Effector memory CD8-positive, alpha-beta T cell (primary cell): Measurements from ENCODE around the gene DPM3.
"Not testable (repeated sequence)": the region's sequence is repeated elsewhere in the genome, so short reads cannot be mapped to it uniquely, and the experiment has no call there.

Source experiments
- ATAC-seq: fragments of 150-1000 bp; cut with Tn5 transposase; replicated peaks from 2 replicates; pipeline ENCODE4 v1.10.0; 2021; ENCODE audit warnings: mild to moderate bottlenecking, moderate library complexity
- DNase-seq, 3 experiments: peaks; one replicate each; pipeline ENCODE4 v3.0.0; 2021
- H3K27ac Mint-ChIP-seq, 2 donors: one replicate each; pipeline ENCODE4 v1.8.0; 2022; ENCODE audit warnings: mild to moderate bottlenecking in 2 of 2, mixed read lengths in 2 of 2, moderate library complexity in 2 of 2
- H3K27me3 Mint-ChIP-seq, 2 donors: one replicate each; pipeline ENCODE4 v1.8.0; 2022; ENCODE audit warnings: mixed read lengths in 2 of 2
- H3K36me3 Mint-ChIP-seq: one replicate; pipeline ENCODE4 v1.8.0; 2022; ENCODE audit warnings: mild to moderate bottlenecking, moderate library complexity, mixed read lengths; ENCODE audit not compliant: insufficient read depth
- H3K4me1 Mint-ChIP-seq, 2 donors: one replicate each; pipeline ENCODE4 v1.8.0; 2022; ENCODE audit warnings: low read depth in 2 of 2, mixed read lengths in 2 of 2
- H3K4me3 Mint-ChIP-seq, 2 donors: one replicate each; pipeline ENCODE4 v1.8.0; 2022; ENCODE audit warnings: mild to moderate bottlenecking in 2 of 2, mixed read lengths in 2 of 2, moderate library complexity in 2 of 2
- H3K9me3 Mint-ChIP-seq, 2 donors: one replicate each; pipeline ENCODE4 v1.8.0; 2022; ENCODE audit warnings: mixed read lengths in 2 of 2

The DPM3 gene

GRCh38 chr1:155171836-155172731, 31.8 kb upstream of the DPM3 start:
- ATAC-seq, result peak; percentile 18

DNA sequence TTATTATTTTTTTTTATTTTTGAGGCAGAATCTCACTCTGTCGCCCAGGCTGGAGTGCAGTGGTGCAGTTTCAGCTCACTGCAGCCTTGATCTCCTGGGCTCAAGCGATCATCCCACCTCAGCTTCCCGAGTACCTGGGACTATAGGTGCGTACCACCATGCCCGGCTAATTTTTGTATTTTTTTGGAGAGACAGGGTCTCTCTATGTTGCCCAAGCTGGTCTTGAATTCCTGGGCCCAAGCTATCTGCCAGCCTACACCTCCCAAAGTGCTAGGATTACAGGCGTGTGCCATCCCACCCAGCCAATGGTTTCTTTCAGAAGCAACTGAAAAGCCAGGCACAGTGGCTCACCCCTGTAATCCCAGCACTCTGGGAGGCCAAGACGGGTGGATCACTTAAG, 30.5 kb upstream of the DPM3 start:
- H3K27me3 Mint-ChIP-seq, result no peaks in the 10 kb centered on the region
- H3K36me3 Mint-ChIP-seq, result peaks cover 42% of the 10 kb centered on the region
- H3K9me3 Mint-ChIP-seq, result no peaks in the 10 kb centered on the region
- no peak overlapping the region for H3K27ac Mint-ChIP-seq
- peak overlapping the region in 1 of 2 donors; percentile 99 for H3K4me3 Mint-ChIP-seq
- DNase-seq (no peak), ATAC-seq (no peak)
- peaks cover 36 to 38% of the 10 kb centered on the region in 2 donors for H3K4me1 Mint-ChIP-seq

More at GRCh38 chr1:155171836-155172731, 31.8 kb upstream of the DPM3 start:
- peak overlapping the region; percentile 99 for H3K4me3 Mint-ChIP-seq
- H3K27ac Mint-ChIP-seq, result peak overlapping the region; percentile 99
- no peak for DNase-seq
- H3K9me3 Mint-ChIP-seq, result no peaks in the 10 kb centered on the region
- peaks cover 45% of the 10 kb centered on the region for H3K36me3 Mint-ChIP-seq
- H3K4me1 Mint-ChIP-seq, result peaks cover 44% of the 10 kb centered on the region in 2 donors
- no peaks in the 10 kb centered on the region for H3K27me3 Mint-ChIP-seq

DNA sequence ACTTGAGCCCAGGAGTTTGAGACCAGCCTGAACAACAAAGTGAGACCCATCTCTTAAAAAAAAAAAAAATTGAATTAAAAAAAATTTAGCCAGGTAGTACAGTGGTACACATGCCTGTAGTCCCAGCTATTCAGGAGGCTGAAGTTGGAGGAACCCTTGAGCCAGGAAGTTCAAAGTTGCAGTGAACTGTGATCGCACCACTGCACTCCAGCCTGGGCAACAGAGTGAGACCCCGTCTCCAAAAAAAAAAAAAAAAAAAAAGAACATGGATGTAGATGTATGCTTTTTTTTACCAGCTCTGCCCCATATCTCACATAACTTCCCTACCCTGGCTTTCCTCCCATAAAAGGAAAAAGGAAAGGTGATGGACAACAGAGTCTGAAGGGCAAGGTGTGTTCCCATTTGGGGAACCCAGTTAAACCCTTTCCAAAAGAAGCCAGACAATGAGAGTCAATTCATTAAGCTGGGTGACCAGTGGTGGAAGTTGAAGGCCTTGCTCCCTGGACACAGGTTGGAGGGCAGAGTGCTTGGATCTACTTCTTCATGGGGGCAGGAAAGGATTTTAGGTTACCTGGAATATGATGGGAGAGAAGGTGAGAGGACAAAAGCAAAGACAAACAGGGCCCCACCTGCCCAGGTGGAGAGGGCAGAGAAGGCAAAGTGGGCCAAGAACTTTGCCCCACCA, 29.9 kb upstream of the DPM3 start:
- H3K4me1 Mint-ChIP-seq, result peaks cover 36 to 38% of the 10 kb centered on the region in 2 donors
- H3K9me3 Mint-ChIP-seq, result no peaks in the 10 kb centered on the region
- no peak for DNase-seq
- H3K4me3 Mint-ChIP-seq, result no peak overlapping the region
- no peaks in the 10 kb centered on the region for H3K27me3 Mint-ChIP-seq
- peaks cover 42% of the 10 kb centered on the region for H3K36me3 Mint-ChIP-seq
- no peak for ATAC-seq
- no peak overlapping the region for H3K27ac Mint-ChIP-seq

DNA sequence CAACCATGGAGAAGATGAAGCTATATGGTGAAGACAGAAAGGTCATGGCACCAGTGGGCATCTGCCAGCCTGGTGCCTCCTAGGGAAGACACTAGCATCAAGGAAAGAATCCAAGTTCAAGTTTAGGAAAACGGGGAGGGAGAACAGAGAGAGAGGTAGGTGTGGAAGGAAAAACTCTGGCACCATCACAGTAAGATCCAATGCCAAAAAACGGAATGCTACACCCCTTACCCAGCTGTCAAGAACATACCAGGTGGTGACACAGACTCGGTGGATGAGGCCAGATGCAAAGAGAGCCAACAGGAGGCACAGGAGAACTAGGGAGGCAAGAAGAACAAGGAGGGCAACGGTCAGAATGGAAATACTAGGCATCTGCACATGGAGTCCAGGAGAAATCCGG, 29.2 kb upstream of the DPM3 start:
- Mint-ChIP-seq H3K27ac (no peak overlapping the region), H3K9me3 (no peaks in the 10 kb centered on the region), H3K27me3 (no peaks in the 10 kb centered on the region), H3K4me1 (peaks cover 30 to 34% of the 10 kb centered on the region in 2 donors), H3K4me3 (no peak overlapping the region), H3K36me3 (peaks cover 39% of the 10 kb centered on the region)
- ATAC-seq, result no peak
- DNase-seq, result no peak

GRCh38 chr1:155168456-155169210, 28.3 kb upstream of the DPM3 start:
- no peak for DNase-seq
- ATAC-seq, result no peak
- Mint-ChIP-seq H3K27me3 (no peaks in the 10 kb centered on the region), H3K4me1 (peaks cover 24 to 28% of the 10 kb centered on the region in 2 donors), H3K27ac (no peak overlapping the region), H3K9me3 (no peaks in the 10 kb centered on the region), H3K36me3 (peaks cover 37% of the 10 kb centered on the region), H3K4me3 (no peak overlapping the region)

- Mint-ChIP-seq H3K36me3 (peaks cover 34% of the 10 kb centered on the region), H3K4me1 (peaks cover 19 to 23% of the 10 kb centered on the region in 2 donors), H3K4me3 (peak overlapping the region in 1 of 2 donors; percentile 72)
- DNase-seq, H3K9me3 Mint-ChIP-seq, ATAC-seq, H3K27ac Mint-ChIP-seq, H3K27me3 Mint-ChIP-seq: not testable (repeated sequence)
These were observed 27.7 kb upstream of the DPM3 start for GRCh38 chr1:155168105-155168445.

DNA sequence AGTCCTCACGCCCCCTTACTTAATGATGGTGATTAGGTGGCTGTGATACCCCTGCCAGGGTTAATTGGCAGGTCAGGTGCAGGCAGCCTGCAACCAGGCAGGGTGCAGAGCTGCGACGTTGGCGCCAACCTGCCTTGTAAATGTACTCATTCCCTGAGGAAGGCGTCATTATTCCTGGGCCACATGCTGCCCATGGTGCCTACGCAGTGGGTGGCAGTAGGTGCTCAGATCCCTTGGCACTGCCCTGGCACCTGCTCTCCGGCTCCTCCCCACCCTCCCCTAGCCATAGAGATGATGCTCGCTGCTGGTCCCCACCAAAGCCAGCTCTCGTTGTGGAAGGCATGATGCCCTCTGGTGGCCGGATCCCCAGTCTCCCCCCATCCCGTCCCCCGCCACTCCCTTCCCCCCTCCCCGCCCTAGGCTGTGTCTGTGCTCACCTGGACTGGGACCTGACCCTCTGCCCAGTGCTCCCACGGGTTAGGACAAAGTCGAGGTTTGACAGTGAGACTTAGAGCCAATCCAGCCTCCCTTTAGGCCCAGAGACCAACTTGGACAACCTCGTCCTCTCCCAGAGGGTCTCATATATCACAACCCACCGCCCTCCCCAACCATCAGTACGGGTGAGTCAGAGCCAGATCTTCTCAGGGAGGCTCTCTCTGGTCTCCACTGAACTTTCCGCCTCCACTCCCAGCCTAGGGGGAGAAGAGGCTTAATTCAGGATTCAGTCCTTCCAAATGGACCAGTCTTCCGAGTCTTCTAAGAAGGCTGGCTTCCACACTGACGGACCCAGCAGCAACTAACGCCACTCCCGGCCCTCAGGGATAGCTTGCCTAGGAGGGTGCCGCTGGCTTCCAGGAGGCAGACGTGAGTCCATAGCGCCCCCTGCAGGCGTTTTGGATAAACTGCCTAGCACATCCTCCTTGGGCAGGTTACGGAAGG, 27.1 kb upstream of the DPM3 start:
- Mint-ChIP-seq H3K9me3 (no peaks in the 10 kb centered on the region), H3K4me3 (peak overlapping the region; percentile 44 to 72), H3K36me3 (peaks cover 28% of the 10 kb centered on the region), H3K27ac (no peak overlapping the region), H3K4me1 (peaks cover 15 to 19% of the 10 kb centered on the region in 2 donors), H3K27me3 (no peaks in the 10 kb centered on the region)
- DNase-seq, result peak; percentile 80 to 85 (median 81)
- peak; percentile 83 for ATAC-seq

DNA sequence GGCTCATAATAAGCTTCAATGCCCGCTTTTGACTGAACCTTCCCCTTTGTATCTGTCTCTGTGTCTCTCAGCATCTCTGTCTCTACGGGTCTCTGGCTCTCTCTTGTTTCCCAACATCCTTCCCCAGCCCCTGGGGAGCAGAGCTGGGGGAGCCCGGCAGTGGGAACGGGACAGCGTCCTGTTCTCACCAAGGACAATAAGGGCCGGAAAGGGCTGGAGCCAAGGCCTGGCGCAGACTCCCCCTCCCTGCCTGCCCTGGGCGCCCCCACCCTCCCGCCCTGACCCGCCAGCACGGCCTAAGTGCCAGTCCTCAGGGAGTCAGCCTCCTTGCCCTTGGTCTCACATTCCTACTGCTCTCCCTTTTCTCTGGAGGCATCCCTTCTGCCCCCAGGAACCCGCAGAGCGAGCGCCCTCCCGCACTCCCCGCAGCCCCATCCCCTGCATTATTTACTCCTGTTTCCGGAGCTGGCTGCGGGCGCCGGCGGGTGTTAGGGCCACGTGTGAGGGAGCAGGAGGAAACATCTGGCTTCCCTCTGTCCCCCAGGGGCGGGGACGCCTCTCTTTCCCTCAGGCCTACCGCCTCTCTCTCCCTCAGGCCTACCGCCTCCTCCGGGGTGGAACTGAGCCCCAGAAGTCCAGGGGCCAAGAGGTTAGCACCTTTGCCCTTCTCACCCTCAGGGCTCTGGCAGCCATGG, 26.3 kb upstream of the DPM3 start:
- no peaks in the 10 kb centered on the region for H3K27me3 Mint-ChIP-seq
- no peak for ATAC-seq

DNA sequence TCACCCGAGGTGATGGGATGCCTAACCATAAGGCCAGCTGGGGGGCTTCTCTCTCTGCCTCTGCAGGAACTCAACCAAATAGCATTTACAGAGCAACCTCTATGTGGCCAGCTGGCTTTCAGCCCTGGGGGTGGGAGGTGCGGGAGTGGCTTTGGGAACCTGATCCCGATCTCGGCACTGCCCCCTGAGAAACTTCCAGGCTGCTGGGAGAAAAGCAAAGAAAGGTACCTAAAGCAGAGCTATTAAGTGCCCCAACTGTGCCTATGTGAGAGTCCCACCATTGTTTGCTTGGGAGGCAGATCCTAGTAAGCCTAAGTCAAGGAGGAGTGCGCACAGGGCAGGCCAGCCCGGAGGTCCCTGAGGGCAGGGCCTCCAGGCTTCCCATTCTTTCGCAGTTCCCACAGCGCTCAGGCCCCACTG, 25.7 kb upstream of the DPM3 start:
- H3K4me3 Mint-ChIP-seq, result no peak overlapping the region
- DNase-seq (no peak), ATAC-seq (no peak)
- no peaks in the 10 kb centered on the region for H3K9me3 Mint-ChIP-seq
- H3K36me3 Mint-ChIP-seq, result peaks cover 20% of the 10 kb centered on the region
- no peaks in the 10 kb centered on the region for H3K27me3 Mint-ChIP-seq
- H3K27ac Mint-ChIP-seq, result no peak overlapping the region
- peaks cover 9 to 14% of the 10 kb centered on the region in 2 donors for H3K4me1 Mint-ChIP-seq

More for the DNA sequence above, 26.3 kb upstream of the DPM3 start:
- Mint-ChIP-seq H3K27ac (no peak overlapping the region), H3K36me3 (peaks cover 20% of the 10 kb centered on the region), H3K4me3 (no peak overlapping the region), H3K9me3 (no peaks in the 10 kb centered on the region), H3K4me1 (peaks cover 9 to 14% of the 10 kb centered on the region in 2 donors)
- DNase-seq, result no peak

DNA sequence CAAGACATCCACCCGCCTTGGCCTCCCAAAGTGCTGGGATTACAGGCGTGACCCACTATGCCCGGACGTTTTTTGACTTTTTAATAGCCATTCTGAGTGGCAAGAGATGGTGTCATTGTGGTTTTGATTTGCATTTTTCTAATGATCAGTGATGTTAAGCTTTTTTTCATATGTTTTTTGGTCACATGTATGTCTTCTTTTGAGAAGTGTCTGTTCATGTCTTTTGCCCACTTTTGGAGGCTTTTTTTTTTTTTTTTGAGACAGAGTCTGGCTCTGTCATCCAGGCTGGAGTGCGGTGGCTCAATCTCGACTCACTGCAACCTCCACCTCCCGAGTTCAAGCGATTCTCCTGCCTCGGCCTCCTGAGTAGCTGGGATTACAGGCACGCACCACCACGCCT, 24.3 kb upstream of the DPM3 start:
- H3K4me1 Mint-ChIP-seq, result peaks cover 6 to 14% of the 10 kb centered on the region in 2 donors
- peaks cover 11% of the 10 kb centered on the region for H3K36me3 Mint-ChIP-seq
- H3K4me3 Mint-ChIP-seq, H3K9me3 Mint-ChIP-seq, H3K27me3 Mint-ChIP-seq, H3K27ac Mint-ChIP-seq, ATAC-seq, DNase-seq: not testable (repeated sequence)

- DNase-seq, H3K27ac Mint-ChIP-seq, H3K27me3 Mint-ChIP-seq, H3K4me3 Mint-ChIP-seq, ATAC-seq, H3K9me3 Mint-ChIP-seq, H3K36me3 Mint-ChIP-seq: not testable (repeated sequence)
- H3K4me1 Mint-ChIP-seq, result peaks cover 6 to 13% of the 10 kb centered on the region in 2 donors
These were observed 23.5 kb upstream of the DPM3 start for GRCh38 chr1:155163785-155164184.

- not testable (repeated sequence) for H3K4me3 Mint-ChIP-seq, H3K9me3 Mint-ChIP-seq, H3K36me3 Mint-ChIP-seq, H3K4me1 Mint-ChIP-seq, DNase-seq, H3K27me3 Mint-ChIP-seq, H3K27ac Mint-ChIP-seq, ATAC-seq
These were observed 22.3 kb upstream of the DPM3 start for GRCh38 chr1:155162631-155163030.
